PC-3 (cell line): ENCODE measurements around the gene GBX1. TPM values are rescaled to one million over a fixed set of nuclear protein-coding genes. Genes with fewer than 3 reads are reported as not detected.

Source experiments
- ATAC-seq: fragments of 200-7000 bp; cut with Tn5 transposase; 2 replicates; pipeline ENCODE4 v1.9.1; 2020; ENCODE audit warnings: mild to moderate bottlenecking, moderate library complexity
- BruUV-seq: library from RNA; stranded (reverse); fragments of 400-500 nt; replicated peaks from 2 replicates; lab custom pipeline; 2021; lab: Mats Ljungman, UMichigan
- CTCF ChIA-PET: fragments of 300-600 bp; sonication (Branson Sonifier 250); formaldehyde crosslinking; loops from one replicate; lab custom pipeline; 2022; ENCODE audit warnings: antibody characterized with exemption; lab: Charles Lee
- POLR2A ChIA-PET: fragments of 300-600 bp; sonication (Branson Sonifier 250); formaldehyde crosslinking; loops from one replicate; lab custom pipeline; 2022; ENCODE audit warnings: antibody characterized with exemption; ENCODE audit not compliant: unreplicated experiment; lab: Charles Lee
- DNase-seq: peaks from one replicate; pipeline ENCODE4 v3.0.0-alpha.2; 2015
- H2AFZ ChIP-seq: fragments of 300-600 bp; sonication (generic); 2 replicates; pipeline ENCODE4 v1.6.0; 2016; ENCODE audit warnings: antibody characterized with exemption, low read length
- H3F3A ChIP-seq: fragments of 300-600 bp; sonication (generic); one replicate; pipeline ENCODE4 v1.6.0; 2017; ENCODE audit warnings: antibody characterized with exemption, low read length, control low read depth, mild to moderate bottlenecking; ENCODE audit not compliant: unreplicated experiment
- H3K27ac ChIP-seq: fragments of 300-600 bp; sonication (generic); 2 replicates; pipeline ENCODE4 v1.5.1; 2016; ENCODE audit warnings: mild to moderate bottlenecking, low read length
- H3K27me3 ChIP-seq: fragments of 300-600 bp; sonication (generic); 2 replicates; pipeline ENCODE4 v1.6.1; 2016; ENCODE audit warnings: low read length, mixed read lengths
- H3K36me3 ChIP-seq: fragments of 300-600 bp; sonication (generic); 2 replicates; pipeline ENCODE4 v1.6.1; 2016; ENCODE audit warnings: low read depth, mixed run types, low read length, mixed read lengths
- H3K4me1 ChIP-seq: fragments of 300-600 bp; sonication (generic); 2 replicates; pipeline ENCODE4 v1.5.1; 2016; ENCODE audit warnings: low read length; ENCODE audit not compliant: insufficient read depth
- H3K4me2 ChIP-seq: fragments of 300-600 bp; sonication (generic); 2 replicates; pipeline ENCODE4 v1.6.0; 2016; ENCODE audit warnings: low read length
- H3K4me3 ChIP-seq: fragments of 300-600 bp; sonication (generic); 2 replicates; pipeline ENCODE4 v1.5.1; 2016; ENCODE audit warnings: mild to moderate bottlenecking, low read length, mixed read lengths
- H3K79me2 ChIP-seq: fragments of 300-600 bp; sonication (generic); 2 replicates; pipeline ENCODE4 v1.6.1; 2017; ENCODE audit warnings: low read length, mixed read lengths
- H3K9ac ChIP-seq: fragments of 300-600 bp; sonication (generic); 2 replicates; pipeline ENCODE4 v1.6.0; 2016; ENCODE audit warnings: mild to moderate bottlenecking, low read length
- H3K9me2 ChIP-seq: fragments of 300-600 bp; sonication (generic); replicated peaks from 2 replicates; pipeline ENCODE4 v1.6.1; 2016; ENCODE audit warnings: mixed run types, low read length, mixed read lengths
- H3K9me3 ChIP-seq: fragments of 300-600 bp; sonication (generic); 2 replicates; pipeline ENCODE4 v1.6.1; 2016; ENCODE audit warnings: low read length, mixed read lengths
- H4K20me1 ChIP-seq: fragments of 300-600 bp; sonication (generic); 2 replicates; pipeline ENCODE4 v1.6.1; 2016; ENCODE audit warnings: low read length, mixed read lengths
- CTCF ChIP-seq: fragments of 300-600 bp; sonication (generic); conservative IDR thresholded peaks from 2 replicates; pipeline ENCODE4 v1.5.1; 2017; ENCODE audit warnings: antibody characterized with exemption, low read depth, mild to moderate bottlenecking, low read length
- EZH2 ChIP-seq: fragments of 300-600 bp; sonication (generic); IDR thresholded peaks from one replicate; pipeline ENCODE4 v1.6.1; 2017; ENCODE audit warnings: antibody characterized with exemption, mild to moderate bottlenecking, low read length; ENCODE audit not compliant: unreplicated experiment
- EZH2phosphoT487 ChIP-seq: fragments of 300-600 bp; sonication (generic); IDR thresholded peaks from 2 replicates; pipeline ENCODE4 v1.6.1; 2018; ENCODE audit warnings: mild to moderate bottlenecking, antibody characterized with exemption, low read length, borderline replicate concordance
- intact Hi-C: fragments of 100-400 bp; cut with micrococcal nuclease; formaldehyde crosslinking; loops from 2 replicates; pipeline ENCODE4 v1.9.0; 2023
- total RNA-seq: library from RNA; depleted of rRNA; stranded (reverse); fragments of >200 nt; gene quantifications from 2 replicates; pipeline ENCODE4 v1.2.3, GENCODE V29; 2014

Gene GBX1
- total RNA-seq, 1 experiment from 2014 or later = not detected

GRCh38 chr7:151168003-151168786 is 701 bp upstream of the GBX1 start:
- H3K79me2 ChIP-seq = no peaks in the 10 kb centered on the region
- peak; percentile 32 for DNase-seq
- ATAC-seq = peak; percentile 58
- H3K27ac ChIP-seq = no peak overlapping the region
- no peaks in the 10 kb centered on the region for H3K9me2 ChIP-seq
- H3F3A ChIP-seq = no peaks in the 10 kb centered on the region
- no TSS peak for BruUV-seq
- H3K9ac ChIP-seq = no peak overlapping the region
- H3K4me3 ChIP-seq = peak overlapping the region; percentile 60
- peak overlapping the region; percentile 92 for H3K4me2 ChIP-seq
- intact Hi-C loops = no loop called here
- peaks cover 6% of the 10 kb centered on the region; the same call in 1 of the 2 replicates for H3K4me1 ChIP-seq
- H3K9me3 ChIP-seq = no peaks in the 10 kb centered on the region
- ChIA-PET POLR2A (no interaction called here), CTCF (no interaction called here)
- peak overlapping the region; percentile 74; the same call in 1 of the 2 replicates for H2AFZ ChIP-seq
- peaks cover 59% of the 10 kb centered on the region for H3K27me3 ChIP-seq
- TF ChIP-seq CTCF = peak; percentile 68
- TF ChIP-seq EZH2phosphoT487 = no peak
- TF ChIP-seq EZH2 = no peak
- H4K20me1 ChIP-seq = no peaks in the 10 kb centered on the region
- no peaks in the 10 kb centered on the region for H3K36me3 ChIP-seq

GRCh38 chr7:151166629-151167196 is 781 bp downstream of the GBX1 start:
- H3K9me2 ChIP-seq = no peaks in the 10 kb centered on the region
- no peaks in the 10 kb centered on the region for H3K79me2 ChIP-seq
- peak overlapping the region; percentile 92 for H3K4me2 ChIP-seq
- ChIA-PET CTCF (no interaction called here), POLR2A (no interaction called here)
- no TSS peak for BruUV-seq
- H3K4me1 ChIP-seq = peaks cover 3% of the 10 kb centered on the region; the same call in 1 of the 2 replicates
- H3K27me3 ChIP-seq = peaks cover 60% of the 10 kb centered on the region
- H2AFZ ChIP-seq = peak overlapping the region; percentile 73
- intact Hi-C loops = no loop called here
- no peak overlapping the region for H3K27ac ChIP-seq
- H3K36me3 ChIP-seq = no peaks in the 10 kb centered on the region
- H4K20me1 ChIP-seq = no peaks in the 10 kb centered on the region
- DNase-seq (no peak), ATAC-seq (peak; percentile 6; the same call in 1 of the 2 replicates)
- no peak overlapping the region for H3K9ac ChIP-seq
- TF ChIP-seq CTCF (no peak), EZH2phosphoT487 (peak; percentile 77; the same call in 1 of the 2 replicates), EZH2 (peak; percentile 99)
- peak overlapping the region; percentile 64 for H3K4me3 ChIP-seq
- no peaks in the 10 kb centered on the region for H3F3A ChIP-seq
- H3K9me3 ChIP-seq = no peaks in the 10 kb centered on the region

GRCh38 chr7:151161757-151162156 is 5.7 kb downstream of the GBX1 start:
- Histone ChIP-seq H3F3A (no peaks in the 10 kb centered on the region), H3K79me2 (no peaks in the 10 kb centered on the region), H3K4me2 (no peak overlapping the region), H3K4me3 (no peak overlapping the region), H3K9me3 (no peaks in the 10 kb centered on the region), H3K9ac (no peak overlapping the region), H3K4me1 (peaks cover 13% of the 10 kb centered on the region), H2AFZ (no peak overlapping the region), H3K36me3 (no peaks in the 10 kb centered on the region), H3K27me3 (peaks cover 36% of the 10 kb centered on the region), H3K27ac (no peak overlapping the region), H4K20me1 (no peaks in the 10 kb centered on the region), H3K9me2 (no peaks in the 10 kb centered on the region)
- DNase-seq (no peak), ATAC-seq (no peak)
- no peak for TF ChIP-seq CTCF
- TF ChIP-seq EZH2 = no peak
- BruUV-seq = no TSS peak
- intact Hi-C loops = no loop called here
- CTCF ChIA-PET = no interaction called here
- POLR2A ChIA-PET = no interaction called here
